Activated CD8-positive, alpha-beta memory T cell treated with anti-CD3 and anti-CD28 coated beads, Interleukin-2, amount 50 U/mL, for 4 hours (primary cell): Measurements from ENCODE around the gene NOC4L.

Source experiments
- DNase-seq: peaks from one replicate; pipeline ENCODE4 v3.0.0-alpha.2; 2020

NOC4L gene

DNA sequence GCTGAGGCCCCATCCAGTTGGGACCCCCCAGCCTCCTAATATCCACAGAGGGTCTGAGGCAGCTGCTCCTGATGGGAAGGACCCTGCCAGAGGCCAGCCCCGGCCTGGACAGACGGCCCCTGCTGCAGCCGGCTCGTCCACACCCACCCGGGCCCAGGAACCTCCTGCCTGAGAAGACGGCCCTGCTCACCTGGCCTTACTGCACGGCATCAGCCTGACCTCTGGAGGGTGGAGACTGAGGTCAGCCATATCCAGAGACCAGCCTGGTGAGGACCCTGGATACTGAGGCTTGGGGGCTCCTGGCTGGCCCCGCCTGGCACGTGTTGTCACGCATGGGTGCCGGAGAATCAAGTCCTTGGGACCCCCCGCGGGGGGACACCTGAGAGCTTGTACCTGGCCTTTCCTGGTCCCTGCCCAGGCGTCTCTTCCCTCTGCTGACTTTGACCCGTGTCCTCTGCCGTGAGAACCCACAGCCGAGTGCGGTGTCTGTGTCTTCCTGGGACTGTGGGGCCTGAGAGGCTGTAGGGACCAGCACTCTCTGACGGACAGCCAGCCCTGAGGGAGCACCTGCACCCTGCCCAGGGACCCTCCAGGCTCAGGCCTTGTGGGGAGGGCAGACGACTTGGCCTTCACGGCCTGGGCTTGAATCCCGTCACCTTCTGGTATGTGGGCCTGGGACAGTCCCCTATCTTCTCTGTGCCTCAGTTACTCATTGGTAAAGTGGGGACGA, 57.3 kb downstream of the NOC4L start:
- DNase-seq = no peak
